Measurements from ENCODE around the gene HINT3.
"Not testable (repeated sequence)": the region's sequence is repeated elsewhere in the genome, so short reads cannot be mapped to it uniquely, and the experiment has no call there.

The HINT3 gene

GRCh38 chr6:125940247-125941041 lies 16.1 kb upstream of the HINT3 start:
- peak; percentile 24 for DNase-seq

DNA sequence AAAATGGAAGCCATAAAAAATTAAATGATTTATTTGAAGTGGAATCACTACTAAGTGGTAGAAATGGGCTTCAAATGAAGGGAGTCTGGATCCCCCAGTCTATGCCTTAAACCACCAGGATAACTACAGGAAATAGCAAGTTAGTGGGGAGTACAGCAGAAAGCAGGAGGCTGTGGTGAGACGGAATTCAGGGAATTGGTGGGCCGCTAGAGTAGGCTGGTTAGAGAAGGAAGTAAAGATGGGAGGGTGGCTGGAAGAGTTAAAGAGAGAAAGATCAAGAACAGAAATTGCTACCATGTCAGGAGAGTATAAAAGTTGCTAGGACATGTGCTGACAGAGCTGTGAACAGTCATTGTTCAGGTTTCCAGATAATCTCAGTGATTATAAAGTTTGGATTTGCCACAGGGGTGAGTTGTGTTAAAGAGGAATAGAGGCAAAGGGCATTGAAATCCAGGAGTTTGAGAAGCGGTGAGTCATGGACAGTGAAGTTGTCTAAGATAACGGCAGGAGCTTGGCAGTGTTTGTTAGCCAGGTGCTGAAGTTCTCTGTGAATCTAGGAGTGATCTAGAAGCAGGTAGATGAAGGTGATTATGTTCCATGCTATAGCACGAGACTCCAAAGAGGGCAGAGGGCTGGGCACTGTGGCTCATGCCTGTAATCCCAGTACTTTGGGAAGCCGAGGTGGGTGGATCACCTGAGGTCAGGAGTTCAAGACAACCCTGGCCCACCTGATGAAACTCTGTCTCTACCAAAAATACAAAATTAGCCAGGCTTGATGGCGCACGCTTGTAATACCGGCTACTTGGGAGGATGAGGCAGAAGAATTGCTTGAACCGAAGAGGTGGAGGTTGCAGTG lies 13.7 kb upstream of the HINT3 start:
- peak; percentile 39 for DNase-seq

DNA sequence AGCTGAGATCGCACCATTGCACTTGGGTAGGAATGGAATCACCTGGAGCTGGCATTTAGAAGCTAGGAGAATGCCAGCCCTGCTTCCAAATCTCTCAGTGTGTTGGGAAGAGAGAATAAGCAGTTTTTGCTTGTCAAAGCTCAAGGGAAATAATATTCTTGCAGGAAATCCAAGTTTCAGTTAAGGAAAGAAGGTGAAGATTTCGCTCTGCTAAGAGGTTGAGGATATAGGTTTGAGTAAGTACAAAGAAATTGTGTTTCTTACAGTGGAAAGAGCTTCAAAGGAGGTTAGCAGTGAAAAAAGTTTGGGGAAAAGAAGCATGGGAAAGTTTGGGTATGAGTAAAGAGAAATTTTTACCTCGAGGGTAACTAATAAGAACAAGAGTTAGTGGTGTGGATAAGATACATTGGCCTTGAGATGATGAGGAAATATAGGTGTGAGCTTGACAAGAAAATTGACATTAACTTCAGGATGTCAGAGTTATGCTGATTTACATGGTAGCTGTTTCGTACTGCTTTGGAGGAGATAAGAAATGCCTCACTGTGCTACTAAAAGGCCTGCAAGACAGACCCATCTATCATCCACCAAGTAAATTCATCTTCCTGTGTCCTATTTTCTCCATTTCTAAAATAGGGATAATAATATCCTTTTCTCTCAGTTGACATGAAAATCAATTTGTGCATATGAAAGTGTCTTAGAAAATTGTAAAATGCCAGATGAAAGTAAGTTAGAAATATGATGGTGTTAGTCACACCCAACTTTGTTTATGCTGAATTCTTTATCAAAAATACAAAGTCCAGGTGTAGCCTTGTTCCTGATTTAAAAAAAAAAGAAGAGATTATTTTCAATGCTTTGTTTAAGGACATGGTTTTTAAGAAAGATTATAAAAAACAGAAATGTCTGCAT lies 12.8 kb upstream of the HINT3 start:
- DNase-seq: no peak

GRCh38 chr6:125944434-125944816 lies 12.1 kb upstream of the HINT3 start:
- DNase-seq: no peak

GRCh38 chr6:125944896-125945295 lies 11.7 kb upstream of the HINT3 start:
- DNase-seq: no peak

GRCh38 chr6:125945378-125946141 lies 11.0 kb upstream of the HINT3 start:
- DNase-seq: peak; percentile 27

- DNase-seq: no peak
These were observed 9.0 kb upstream of the HINT3 start for GRCh38 chr6:125947615-125948014.

- DNase-seq: no peak
These were observed 8.1 kb upstream of the HINT3 start for GRCh38 chr6:125948455-125948854.

DNA sequence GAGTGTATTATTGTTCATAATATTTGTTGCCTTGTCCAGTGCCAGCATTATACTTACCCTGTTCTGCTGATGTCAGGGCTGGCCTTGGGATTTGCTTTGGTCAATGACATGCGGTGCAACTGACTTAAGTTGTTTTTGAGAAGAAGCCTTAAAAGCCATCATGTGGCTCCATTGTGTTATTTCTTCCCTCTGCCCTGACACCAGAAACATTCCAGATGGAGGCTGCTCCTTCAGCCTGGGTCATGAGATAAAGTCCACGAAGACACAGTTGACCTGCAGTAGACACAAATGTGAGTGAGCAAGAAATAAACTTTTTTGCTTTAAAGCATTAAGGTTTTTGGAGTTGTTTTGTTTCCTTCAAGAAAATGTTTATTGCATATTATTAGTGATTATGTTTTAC lies 7.5 kb upstream of the HINT3 start:
- DNase-seq: no peak

DNA sequence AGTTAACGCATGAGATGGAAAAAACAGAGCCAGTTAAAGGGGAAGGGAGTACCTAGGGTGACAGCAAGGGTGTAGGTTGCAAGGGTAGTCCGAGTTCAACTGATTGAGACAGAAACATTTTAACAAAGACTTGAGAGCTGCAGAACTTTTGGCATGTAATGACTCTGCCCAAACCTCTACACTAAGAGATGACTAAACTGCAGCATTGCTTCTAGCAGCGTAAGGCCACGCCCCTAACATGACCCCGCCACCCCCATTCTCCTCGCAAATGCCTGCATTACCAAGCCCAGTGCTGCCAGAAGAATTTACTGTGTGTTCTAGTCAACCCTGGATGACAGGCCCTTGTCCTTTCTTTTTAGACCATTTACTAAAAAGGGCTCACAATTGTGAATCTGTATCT lies 6.3 kb upstream of the HINT3 start:
- peak; percentile 19 for DNase-seq

- DNase-seq: not testable (repeated sequence)
These were observed 5.9 kb upstream of the HINT3 start for GRCh38 chr6:125950716-125951115.

GRCh38 chr6:125951323-125951722 lies 5.2 kb upstream of the HINT3 start:
- DNase-seq: no peak

DNA sequence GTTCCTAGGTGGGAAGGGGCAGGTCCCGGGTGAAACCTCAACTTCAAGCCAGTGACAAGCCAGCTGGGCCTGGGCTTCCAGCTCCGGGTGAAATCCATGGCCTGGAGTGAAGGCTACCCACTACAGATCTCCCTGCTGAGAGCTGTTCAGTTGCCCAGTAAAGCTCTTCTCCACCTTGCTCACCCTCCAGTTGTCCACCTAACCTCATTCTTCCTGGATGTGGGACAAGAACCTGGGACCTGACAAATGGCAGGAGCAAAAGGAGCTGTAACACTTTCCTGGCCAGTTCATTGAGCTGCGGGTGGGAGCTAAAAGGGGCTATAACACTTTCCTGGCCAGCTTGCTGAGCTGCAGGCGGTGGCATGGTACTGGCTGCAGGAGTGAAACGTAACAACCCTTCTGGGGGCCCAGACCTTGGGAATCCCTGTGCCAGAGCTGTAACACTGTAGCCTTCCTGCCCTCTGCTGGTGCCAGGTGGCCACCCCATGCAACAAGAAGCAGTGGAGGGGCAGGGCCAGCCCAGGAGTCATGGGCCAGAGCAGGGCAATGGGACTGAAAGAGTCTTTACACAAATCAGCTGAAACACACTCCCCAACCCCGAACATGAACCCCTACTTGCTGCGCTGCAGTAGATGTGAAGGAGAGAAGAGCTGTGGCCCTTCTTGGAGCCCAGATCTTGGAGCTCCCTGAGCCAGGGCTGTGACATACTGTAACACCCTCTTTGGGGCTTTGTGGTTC lies 3.6 kb upstream of the HINT3 start:
- peak; percentile 25 for DNase-seq

DNA sequence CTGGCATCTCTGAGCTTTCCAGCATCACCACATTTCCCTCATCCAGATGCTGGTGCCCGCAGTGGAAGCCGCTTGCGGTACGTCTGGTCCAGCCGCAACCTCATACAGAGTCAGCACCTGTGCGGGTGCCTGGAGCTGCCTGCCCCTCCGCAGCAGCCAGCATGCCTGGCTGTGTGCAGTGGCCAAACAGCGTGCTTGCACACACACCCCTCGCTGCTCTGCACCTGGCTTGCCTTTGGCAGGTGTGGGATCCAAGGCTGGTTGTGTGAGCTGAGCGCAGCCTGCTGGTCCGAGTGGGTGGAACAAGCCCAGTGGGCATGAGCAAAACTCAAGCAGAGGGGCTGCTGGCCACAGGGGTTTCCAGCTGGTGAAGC lies 3.1 kb upstream of the HINT3 start:
- DNase-seq: no peak

GRCh38 chr6:125954735-125955339 lies 1.7 kb upstream of the HINT3 start:
- no peak for DNase-seq

DNA sequence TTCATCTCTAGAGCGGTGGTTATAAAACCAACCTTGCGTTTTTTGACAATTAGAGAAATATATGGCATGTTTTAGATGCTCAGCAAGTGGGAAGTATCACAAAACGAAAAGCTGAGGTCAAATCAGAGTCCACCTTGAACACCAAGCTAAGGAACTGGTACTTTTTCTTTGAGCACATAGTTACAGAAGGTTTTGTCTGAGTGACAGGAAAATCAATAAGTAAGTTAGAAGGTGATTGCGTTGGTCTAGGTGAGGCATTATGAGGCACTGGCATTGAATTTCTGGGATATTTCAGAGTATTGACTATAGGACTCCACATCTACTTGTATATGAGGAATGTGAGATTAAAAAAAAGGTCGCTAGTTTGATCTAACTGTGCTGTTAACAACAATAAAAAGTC lies 597 bp upstream of the HINT3 start:
- DNase-seq: no peak

- no peak for DNase-seq
These were observed 772 bp downstream of the HINT3 start for GRCh38 chr6:125957391-125957693.

- DNase-seq: peak; percentile 39
These were observed 1.3 kb downstream of the HINT3 start for GRCh38 chr6:125957845-125958244.

DNA sequence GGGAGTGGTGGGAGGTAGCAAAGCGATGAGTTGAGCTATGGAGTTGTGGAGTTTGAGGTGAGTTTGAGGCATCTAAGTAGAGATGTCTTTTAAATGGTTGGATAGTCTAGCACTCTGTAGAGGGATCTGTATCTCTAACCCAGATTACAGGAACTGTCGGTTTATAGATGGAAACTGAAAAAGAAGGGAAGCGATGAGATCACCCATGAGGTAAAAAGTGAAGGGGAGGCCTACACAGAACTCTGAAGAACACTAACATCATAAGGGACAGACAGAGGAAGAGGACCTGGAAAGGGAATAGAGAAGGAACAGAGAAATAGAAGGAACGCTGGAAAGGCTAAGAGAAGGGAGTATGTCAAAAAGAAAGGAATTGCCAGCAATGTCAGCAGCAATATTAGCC lies 2.5 kb downstream of the HINT3 start:
- no peak for DNase-seq

DNA sequence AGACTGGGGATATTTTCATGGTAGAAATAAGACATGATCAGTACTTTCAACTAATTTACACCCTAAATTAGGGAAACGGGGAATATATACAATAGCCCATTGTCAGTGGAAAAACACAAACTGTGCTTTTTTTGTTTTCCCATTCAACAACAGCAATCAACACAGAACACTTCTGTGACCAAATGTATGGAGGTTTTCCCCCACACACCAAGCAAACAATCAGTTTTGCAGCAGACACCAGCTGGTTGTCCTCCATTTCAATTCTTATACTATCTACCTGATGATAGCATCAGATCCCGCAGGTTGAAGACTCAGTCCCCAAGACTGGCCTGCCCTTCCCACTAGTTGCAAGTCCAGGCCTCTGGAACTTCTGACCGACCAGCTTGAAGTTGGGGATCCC lies 4.5 kb downstream of the HINT3 start:
- DNase-seq: no peak

DNA sequence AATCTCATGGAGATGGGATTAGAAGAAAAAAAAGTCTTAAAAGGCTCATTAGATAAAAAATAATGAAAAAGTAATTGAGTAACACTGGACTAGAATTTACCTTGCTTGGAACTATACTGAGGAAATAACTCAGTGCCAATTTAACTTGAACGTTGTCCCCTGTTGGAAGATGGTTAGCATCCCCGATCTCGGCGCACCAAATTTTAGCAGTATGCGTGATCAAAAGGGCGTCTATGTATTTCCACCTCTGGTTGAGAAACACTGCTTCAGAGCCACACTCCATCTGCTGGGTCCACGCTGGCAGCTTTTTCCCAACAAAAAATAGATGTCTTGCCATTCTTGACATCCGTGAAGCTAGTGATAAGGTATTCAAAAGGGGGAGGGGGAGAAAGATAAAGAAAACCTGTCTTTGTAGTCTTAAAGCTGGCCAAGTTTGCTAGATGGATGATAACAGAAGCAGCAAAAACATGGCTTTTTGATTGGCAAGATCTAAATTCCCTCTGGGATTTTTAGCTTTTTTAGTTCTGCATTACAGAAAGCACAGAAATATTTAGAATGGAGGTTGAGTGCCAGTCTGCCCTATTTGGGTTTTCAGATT lies 6.4 kb downstream of the HINT3 start:
- no peak for DNase-seq

Data from fibroblast of upper back skin (primary cell).